HG03521 (cell line): ENCODE results near the gene ADAM10.
A peak's percentile ranks its signal among the peaks of the same experiment; 100 is the strongest.

Source experiments
- ATAC-seq: cut with Tn5 transposase; IDR thresholded peaks from one replicate; pipeline ENCODE4 v1.9.1; 2021; ENCODE audit warnings: mild to moderate bottlenecking, moderate library complexity; ENCODE audit not compliant: unreplicated experiment

Gene ADAM10

GRCh38 chr15:58726867-58727266, 22.6 kb downstream of the ADAM10 start:
- ATAC-seq, result no peak

- ATAC-seq, result peak; percentile 45
Observed at GRCh38 chr15:58724466-58724865, 25.0 kb downstream of the ADAM10 start.

GRCh38 chr15:58717357-58717756, 32.1 kb downstream of the ADAM10 start:
- no peak for ATAC-seq

- ATAC-seq, result no peak
Observed at GRCh38 chr15:58716027-58716426, 33.5 kb downstream of the ADAM10 start.

GRCh38 chr15:58715266-58715917, 34.1 kb downstream of the ADAM10 start:
- no peak for ATAC-seq

- ATAC-seq, result no peak
Observed at GRCh38 chr15:58710701-58711100, 38.8 kb downstream of the ADAM10 start.

- no peak for ATAC-seq
Observed at GRCh38 chr15:58707397-58707796, 42.1 kb downstream of the ADAM10 start.

- ATAC-seq, result no peak
Observed at GRCh38 chr15:58705105-58705504, 44.4 kb downstream of the ADAM10 start.

GRCh38 chr15:58704155-58704865, 45.2 kb downstream of the ADAM10 start:
- no peak for ATAC-seq

- ATAC-seq, result no peak
Observed at GRCh38 chr15:58703610-58704009, 45.9 kb downstream of the ADAM10 start.

GRCh38 chr15:58702233-58702632, 47.3 kb downstream of the ADAM10 start:
- no peak for ATAC-seq

- ATAC-seq, result no peak
Observed at GRCh38 chr15:58701376-58701775, 48.1 kb downstream of the ADAM10 start.

GRCh38 chr15:58699769-58700168, 49.7 kb downstream of the ADAM10 start:
- no peak for ATAC-seq

GRCh38 chr15:58698887-58699641, 50.4 kb downstream of the ADAM10 start:
- ATAC-seq, result no peak

- ATAC-seq, result no peak
Observed at GRCh38 chr15:58697220-58697619, 52.3 kb downstream of the ADAM10 start.

GRCh38 chr15:58696738-58697137, 52.8 kb downstream of the ADAM10 start:
- no peak for ATAC-seq

GRCh38 chr15:58694641-58695398, 54.7 kb downstream of the ADAM10 start:
- no peak for ATAC-seq

- no peak for ATAC-seq
Observed at GRCh38 chr15:58690703-58691102, 58.8 kb downstream of the ADAM10 start.

- ATAC-seq, result no peak
Observed at GRCh38 chr15:58689646-58690045, 59.9 kb downstream of the ADAM10 start.

- no peak for ATAC-seq
Observed at GRCh38 chr15:58686286-58686685, 63.2 kb downstream of the ADAM10 start.

GRCh38 chr15:58684751-58685150, 64.8 kb downstream of the ADAM10 start:
- no peak for ATAC-seq
